NCI-H345 (cell line): ENCODE measurements around the gene NAV2.

ENCODE experiments used
- DNase-seq: peaks from one replicate; lab custom pipeline; 2025; lab: John Stamatoyannopoulos, UW

The NAV2 gene

DNA sequence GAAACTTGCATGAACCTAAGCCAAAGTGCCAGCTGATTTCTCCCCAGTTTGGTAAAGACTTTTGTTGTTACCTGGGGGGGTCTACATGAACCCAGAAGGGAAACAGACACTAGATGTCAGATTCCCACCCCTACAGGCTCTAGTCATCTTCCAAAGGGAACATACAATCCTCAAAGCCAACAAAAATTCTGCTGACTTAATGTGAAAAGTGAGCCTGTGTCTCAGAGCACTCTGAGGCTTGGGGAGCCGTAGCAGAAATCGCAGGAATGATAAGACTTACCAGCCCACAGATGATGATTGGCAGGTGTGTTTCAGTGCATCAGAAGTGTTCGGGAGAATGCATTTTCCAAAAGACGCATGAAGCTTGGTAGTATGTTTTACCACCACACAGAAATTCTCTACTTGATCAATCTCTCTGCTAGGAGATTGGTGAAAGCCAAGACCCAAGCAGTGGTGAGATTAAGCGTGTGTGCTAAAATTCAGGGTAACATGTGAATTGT is 260.5 kb downstream of the NAV2 start:
- DNase-seq, result no peak

DNA sequence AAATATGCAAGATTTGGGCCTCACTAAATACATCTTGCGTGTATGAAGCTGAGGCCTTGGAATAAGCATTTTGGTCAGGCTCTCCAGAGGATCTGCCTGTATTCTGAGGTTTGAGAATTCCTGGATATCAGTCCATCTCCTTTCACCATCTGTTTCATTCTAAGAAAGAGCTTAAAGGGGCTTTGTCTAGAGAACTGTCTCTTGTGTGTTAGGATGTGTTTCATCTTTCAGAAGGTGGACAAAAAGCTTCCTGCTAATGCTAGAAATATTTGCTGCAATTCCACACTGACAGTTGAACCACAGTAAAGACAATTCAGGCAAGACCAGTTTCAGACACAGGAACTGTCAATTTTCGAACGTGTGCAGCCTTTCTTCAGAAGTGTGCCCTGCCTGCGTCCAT is 262.2 kb downstream of the NAV2 start:
- no peak for DNase-seq

DNA sequence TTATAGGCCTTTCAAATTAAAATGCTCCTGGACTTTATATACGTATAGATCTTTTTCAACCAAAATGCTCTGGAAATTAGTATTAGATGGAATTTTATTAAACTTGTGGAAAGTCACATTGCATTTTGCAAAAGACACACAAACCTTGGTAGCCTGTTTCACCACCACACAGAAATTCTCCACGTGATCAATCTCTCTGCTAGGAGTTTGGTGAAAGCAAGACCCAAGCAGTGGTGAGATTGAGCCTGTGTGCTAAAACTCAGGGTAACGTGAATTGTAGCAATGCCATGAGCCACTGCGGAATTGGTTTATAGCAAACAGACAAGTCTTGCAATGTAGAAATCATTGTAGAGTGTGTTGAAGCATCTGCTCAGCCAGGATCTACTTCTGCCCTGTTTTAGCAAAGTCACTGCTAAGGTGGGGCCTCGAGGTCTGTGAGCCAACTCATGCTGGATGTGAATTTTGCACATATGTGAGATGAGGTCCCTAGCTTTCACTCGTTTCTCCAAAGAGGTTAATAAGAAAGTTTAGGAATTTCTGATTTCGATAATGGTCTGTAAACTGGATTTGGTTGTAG is 262.9 kb downstream of the NAV2 start:
- DNase-seq, result no peak

DNA sequence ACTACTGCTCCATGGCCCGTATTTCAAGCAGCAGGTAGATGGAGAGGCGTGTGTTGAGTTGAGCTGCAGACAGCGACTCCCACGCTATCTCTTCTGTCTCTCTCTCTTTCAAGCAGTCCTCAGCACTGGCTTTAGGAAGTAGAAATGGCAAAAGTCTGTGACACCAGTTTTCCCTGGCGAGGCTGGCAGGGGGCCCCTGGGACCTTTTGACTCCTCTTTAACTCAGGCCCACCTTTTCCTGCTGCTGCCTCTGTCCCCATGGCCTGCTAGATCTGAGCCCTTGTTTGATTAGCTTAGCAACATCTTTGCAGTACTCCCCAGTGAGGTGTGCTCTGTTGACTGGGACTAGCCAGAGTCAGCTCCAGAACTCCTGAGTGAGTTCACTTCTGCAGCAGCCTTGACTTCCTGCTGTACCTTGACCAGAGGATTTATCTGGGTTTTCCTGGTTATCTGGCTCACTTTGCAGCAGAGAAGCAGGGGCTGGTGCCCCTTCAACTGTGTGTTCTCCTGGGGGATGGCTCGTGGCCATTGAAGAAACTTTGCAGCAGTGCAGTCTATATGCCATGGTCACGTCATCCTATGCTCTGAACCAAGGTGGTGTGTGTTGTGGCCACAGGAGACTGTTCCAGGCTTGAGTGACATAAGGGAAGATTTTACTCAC is 263.8 kb downstream of the NAV2 start:
- DNase-seq, result no peak

DNA sequence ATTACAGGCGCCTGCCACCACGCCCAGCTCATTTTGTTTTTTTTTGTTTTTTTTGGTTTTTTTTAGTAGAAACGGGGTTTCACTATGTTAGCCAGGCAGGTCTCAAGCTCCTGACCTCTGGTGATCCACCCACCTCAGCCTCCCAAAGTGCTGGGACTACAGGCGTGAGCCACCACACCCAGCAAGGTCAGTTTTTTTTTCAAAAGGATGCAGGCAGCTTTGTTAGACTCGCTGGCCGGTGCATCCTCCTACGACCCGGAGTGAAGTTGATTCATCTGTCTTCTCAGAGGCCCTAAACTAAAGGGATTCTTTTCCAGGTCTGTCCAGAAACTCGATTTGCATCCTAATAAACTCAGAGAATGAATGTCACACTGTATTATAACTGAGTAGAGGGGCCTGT is 265.3 kb downstream of the NAV2 start:
- no peak for DNase-seq

DNA sequence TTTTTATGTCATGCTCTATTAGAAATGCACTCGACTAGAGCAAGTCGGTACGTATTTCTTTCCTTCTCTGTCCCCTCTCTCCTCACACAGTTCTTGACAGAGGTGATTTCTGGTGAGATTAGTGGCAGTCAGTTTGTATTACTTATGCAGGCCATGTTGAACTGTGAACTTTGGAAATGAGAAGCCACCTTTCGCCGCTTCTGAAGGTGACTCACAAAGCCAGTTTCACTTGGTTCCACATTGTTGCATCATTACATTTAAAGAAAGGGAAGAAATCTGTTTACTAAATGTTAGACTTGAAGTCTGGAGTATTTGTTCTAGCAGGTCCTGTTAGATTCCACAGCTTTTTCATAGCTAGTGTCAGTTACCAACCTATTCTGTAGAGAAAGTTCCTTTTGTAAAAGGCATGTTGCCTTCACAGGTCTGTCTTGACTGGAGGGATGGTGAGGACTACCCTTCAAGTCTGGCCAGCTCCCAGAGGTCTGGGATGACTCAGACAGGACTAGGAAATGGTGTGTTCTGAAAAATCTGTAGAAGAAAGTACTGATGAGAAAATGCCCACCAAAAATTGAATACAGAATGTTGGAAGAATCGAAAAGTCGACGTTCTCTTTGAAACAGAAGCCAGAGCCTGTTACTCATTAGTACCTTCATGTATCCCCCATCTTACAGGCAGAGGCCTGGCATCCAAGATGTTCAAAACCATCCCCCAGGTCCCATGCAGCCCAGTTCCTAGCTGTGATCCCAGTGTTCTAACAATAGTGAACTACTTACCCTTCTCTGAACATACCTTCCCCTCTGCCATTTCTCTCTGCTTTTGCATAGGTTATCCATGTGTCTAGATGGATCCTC is 266.3 kb downstream of the NAV2 start:
- no peak for DNase-seq

DNA sequence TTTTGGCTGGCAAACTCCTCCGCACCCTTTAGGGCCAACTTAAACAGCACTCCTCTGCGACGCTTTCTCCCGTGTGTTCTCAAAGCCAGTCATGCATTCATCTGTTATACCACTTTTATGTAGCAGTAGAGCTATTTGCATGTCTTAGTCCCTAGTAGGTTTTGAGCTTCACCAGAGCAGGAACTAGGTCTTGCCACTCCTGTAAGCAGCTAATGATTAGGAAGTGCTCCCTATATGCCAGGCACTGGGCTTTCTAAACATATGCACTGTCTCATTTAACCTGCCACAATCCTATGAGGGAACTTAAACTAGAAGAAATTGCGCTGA is 266.8 kb downstream of the NAV2 start:
- DNase-seq, result no peak

DNA sequence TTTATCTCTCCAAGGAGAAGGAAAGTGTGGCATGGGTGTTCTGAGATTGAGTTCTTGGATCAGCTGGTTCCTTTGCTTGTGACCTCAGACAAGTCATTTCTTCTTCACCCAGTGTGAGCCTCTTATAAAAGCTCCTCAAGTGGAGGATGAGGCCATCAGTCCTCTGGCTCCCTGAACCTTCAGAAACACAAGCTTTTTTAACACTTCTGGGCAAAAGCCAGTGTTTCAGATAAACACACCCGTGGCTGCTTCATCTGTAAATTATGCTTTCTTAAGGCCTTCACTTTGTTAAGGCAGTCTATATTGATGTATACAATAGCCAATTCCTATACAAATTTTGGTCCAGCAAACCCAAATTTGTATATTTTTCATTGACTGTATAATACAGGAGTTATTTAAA is 267.8 kb downstream of the NAV2 start:
- no peak for DNase-seq

DNA sequence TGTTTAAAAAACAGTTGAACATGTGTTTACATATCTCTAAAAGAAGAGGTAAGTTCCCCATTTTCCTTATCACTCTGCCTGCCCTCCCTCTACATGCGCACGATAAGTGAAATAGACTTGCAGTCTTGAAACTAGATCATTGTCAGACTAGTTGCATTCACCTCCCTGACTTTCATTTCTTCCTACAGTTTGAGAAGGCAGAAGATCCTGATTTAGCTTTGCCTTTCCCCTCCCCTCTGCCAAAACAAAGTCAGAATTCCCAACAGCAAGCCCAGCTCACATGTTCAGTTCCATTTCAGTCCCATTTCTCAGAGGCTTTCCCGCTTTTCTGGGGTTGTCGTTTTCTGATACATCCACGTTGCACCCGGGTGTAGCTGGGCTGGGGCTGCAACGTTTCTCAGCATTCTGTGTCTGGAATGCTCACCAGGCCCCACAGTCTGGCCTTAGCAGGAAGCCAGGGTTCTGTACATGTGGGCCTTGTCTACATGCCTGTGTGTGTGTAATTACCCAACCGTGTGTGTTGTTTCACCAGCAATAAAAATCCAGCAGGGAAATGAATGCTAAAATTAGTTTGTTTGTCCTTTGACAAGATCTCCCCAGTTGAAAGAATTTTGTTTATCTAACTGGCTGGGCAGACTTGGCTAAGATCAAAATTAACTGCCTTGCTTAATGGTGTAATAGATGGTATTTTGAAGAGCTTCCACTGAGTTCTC is 268.5 kb downstream of the NAV2 start:
- no peak for DNase-seq

DNA sequence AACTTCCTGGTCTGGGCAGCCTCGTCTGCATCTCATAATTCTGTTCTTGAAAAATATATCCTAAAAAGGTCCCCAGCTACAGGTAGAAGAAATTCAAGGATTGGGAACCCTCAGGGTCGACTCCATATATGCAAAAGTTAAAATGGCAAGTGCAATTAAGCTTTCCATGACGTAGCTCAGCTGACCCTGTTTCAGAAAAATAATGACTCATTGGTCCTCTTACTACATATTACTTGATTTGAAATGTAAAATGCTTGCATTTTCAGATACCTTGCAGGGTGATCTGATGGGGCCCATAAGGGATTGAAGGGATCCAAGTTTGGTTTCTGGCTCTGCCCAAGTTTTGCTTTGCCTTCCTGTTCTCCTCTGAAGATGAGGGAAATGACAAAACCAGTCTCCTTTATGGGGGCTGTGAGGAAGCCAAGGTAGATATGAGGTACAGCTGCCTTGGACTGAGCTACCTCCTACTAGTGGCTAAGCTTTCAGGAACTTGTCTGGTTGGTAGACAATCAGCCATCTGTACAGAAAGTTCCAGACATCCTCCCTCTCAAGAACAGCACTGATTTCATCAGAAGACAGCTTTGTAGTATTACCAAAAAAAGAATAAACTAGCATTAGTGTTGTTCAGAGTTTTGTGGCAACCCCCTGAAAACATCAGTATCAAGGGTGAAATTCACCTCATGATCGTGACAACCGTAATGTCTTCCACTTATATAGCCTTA is 270.3 kb downstream of the NAV2 start:
- no peak for DNase-seq

DNA sequence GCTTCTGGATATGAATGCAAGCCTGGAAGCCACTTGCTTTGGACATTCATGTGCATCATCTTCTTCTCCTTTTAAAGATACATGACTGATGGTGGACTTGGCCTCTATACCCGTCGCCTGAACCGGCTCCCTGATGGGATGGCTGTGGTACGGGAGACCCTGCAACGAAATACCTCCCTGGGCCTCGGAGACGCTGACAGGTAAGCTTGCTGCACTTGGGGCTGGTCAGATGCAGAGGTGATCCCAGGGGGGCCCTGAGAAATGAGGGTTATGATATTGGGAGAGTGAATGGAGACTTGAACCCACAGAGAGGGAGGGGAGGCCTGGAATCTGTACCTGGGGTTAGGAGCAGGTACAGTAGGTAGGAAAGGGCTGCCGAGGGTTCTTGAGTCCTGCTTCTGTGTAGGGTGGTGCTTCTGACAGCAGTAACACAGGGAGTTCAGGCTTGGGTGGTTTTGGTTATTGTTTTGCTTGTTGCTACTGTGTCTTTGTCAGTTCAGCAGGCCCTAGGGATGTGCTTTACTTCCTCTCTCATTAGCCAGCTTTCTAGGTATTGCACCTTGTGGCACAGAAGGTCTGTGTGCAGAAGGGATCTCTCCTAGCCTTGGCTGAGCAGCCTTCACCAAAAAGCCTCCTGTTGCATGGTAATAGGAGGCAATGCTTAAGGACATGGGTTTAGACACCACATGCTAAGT is 271.6 kb downstream of the NAV2 start:
- DNase-seq, result no peak

DNA sequence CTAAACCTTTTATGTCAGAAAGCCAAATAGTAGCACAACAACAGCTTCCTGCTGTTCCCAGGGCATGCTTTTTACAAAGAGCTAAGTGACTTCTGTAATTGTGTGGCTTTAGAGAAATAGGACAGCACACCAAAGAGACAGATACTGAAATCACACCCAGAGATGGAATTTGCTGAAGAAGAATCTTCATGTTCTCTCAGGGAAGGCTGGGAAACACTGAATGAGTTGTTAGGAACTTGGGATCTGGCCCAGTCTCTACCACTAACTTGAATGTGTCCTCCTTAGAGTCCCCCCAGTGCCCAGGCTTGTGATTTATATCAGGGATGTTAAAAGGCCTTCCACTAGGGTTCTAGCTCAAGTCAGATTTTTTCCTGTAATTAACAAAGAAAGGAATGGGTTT is 272.5 kb downstream of the NAV2 start:
- DNase-seq, result no peak

DNA sequence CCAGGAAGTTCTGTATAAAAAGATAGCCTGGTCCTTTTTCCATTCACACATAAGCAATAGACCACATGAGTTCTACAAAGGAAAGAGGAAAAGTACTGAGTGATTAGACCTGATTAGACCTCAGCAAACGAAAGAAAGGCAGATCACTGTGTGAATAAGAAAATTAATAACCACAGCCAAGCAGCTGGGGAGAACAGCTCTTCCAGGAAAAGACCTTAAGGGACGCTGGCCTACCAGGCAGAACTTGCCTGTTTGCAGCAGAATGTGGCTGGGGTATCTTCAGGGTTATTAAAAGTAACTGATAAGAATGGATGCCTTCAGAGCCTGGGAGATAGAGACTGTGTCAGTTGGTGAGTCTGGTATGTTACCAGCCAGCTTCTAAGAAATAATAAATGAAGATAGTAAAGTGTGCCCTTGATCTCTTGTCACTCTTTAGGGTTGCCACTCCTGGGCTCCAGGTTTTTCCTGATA is 274.7 kb downstream of the NAV2 start:
- DNase-seq, result no peak

DNA sequence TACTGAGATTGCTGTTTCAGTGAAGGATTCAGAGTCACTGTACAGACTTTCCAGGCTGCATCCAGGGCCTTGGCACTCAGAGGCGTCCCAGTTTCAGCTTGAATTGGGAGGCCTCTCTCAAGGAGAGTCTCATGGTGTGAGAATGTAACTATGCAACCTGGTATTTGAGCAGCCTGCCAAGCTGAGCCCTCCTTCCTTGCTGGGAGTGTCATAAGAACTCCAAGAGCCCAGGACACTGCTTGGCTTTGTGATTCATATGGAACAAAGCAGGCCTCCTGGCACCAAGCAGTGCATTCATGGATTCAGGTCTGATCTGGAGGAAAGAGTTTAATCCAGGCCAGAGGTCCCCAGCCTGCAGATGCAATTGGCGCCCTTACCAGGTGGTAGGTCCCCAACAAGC is 276.0 kb downstream of the NAV2 start:
- DNase-seq, result no peak

DNA sequence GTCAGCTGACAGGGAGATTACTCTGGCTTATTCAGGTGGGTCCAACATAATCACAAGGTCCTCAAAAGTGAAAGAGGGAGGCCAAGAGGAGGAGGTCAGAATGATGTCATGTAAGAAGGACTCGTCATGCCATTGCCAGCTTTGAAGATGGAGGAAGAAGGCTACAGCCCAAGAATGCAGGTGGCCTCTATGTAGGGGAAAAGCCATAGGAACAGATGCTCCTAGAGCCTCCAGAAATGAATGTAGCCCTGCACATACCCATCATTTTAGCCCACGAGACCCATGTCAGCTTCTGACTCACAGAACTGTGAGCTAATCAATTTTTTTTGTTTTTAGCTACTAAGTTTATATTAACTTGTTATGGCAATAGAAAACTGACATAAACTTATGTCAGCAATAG is 276.6 kb downstream of the NAV2 start:
- DNase-seq, result no peak

DNA sequence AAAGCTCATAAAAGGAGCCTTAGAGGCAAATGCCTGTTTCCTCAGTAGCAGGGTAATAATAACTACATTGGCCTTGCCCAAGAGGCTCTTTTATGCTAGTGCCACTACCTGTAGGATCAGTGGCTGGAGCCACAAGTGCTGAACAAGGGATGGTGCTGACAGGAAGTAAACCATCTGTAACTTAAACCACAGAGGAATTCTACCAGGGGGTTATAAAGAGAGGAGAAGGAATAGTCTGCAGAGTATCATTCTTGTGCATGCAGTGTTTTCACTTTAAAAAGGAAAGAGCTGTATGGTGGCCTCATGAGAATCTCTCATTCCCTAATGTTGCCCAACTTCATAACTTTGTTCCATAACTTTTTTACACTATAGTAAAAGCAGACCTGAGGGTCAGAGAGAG is 279.5 kb downstream of the NAV2 start:
- DNase-seq, result no peak

DNA sequence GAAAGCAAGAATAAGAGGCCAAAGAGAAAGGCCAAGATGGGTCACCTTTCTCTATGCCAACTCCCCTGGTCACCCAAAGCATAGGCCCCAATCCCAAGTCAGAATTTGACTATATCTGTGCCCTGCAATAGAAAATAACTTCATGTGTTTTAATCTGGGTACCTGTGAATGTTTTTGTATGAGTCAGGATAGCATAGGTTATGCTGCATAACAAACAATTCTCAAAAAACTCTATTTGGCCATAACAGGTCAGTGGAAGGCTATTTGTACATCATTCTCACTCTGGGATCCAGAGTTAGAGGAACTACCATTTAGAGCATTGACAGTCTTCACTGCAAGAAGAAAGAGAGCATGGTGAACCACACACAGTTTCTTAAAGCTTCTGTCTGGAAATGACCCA is 280.4 kb downstream of the NAV2 start:
- DNase-seq, result no peak

DNA sequence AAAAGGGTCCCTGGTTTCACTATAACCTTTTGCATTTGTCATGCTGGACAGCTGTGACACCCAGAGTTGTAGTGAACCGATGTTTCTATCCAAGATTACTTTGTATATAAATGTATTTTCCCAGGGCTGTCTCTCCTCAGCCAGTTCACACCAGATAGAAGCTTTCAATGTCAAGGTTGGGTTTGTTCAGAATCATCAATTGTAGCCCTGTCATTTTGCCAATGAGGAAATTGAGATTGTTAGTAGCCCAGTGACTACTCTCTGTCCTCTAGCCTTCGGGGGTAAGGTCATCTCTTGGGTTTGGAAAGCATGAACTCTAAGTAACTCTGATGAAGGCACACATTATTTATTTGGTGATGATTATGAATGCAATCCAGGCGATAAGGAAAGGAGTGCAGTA is 282.0 kb downstream of the NAV2 start:
- no peak for DNase-seq

DNA sequence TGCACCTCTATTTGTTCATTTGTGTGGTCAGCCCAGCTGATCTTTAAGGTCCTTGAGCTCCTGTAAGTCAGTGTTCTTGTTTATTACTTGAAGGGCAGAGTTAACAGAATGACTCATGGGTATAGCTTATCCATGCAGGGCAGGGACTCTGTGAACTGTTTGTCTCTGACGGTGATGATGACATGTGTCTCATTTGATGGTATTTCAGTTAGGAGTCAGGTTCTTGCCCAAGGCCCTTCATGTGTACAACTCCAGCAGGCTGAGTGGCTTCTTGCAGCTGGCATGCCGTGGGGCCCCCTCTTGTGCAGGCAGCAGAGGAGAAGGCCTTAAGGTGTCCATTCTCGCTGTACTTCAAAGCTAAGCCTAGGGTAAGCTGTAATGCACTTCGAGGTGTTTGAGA is 282.5 kb downstream of the NAV2 start:
- DNase-seq, result no peak

DNA sequence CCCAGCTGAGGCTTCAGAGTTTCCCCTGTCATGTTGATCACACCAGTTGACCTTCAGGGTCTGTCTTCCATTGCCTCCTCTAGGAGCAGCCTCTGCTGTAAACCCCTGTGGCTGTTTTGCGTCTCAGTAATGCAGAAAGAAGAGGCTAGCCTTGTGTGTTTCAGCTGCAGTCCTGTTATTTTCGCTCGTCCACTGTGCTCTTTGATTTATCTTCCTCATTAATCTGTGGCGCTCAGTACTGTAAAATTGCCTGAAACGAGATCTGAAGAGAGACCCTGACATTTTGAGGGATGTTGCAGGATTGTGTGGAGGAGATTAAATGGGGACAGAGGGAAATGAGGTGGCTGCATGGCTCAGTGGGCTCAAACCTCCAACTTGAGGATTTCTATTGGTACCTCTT is 283.9 kb downstream of the NAV2 start:
- no peak for DNase-seq

DNA sequence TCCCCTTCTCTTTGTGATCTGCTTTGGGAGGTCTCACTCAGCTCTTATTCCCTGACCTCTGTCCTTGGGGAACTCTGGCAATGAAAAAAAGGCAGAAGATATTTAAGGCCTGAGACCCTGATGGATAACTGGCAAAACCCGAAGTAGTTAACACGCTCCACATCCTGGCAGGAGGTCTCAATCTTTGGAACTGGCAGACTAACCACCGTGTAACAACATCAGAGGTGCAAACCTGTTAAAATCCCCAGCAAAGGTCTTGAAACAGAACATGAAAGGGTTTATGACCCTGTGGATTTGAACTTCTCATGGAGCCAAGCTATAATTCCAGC is 287.3 kb downstream of the NAV2 start:
- no peak for DNase-seq
